CD4-positive, alpha-beta T cell treated with Interferon alpha-2 for 1 hour (primary cell): Measurements from ENCODE around the gene C15orf40.
"Not testable (repeated sequence)": the region's sequence is repeated elsewhere in the genome, so short reads cannot be mapped to it uniquely, and the experiment has no call there.

ENCODE experiments used
- DNase-seq, 2 donors: peaks; one replicate each; pipeline ENCODE4 v3.0.0-alpha.2; 2020 to 2022

The C15orf40 gene

GRCh38 chr15:82950746-82951370 lies 60.6 kb downstream of the C15orf40 start:
- no peak for DNase-seq

- DNase-seq, result no peak
Observed at GRCh38 chr15:82950295-82950694, 61.1 kb downstream of the C15orf40 start.

- DNase-seq, result no peak
Observed at GRCh38 chr15:82946155-82946701, 65.2 kb downstream of the C15orf40 start.

- DNase-seq, result no peak
Observed at GRCh38 chr15:82945326-82945725, 66.1 kb downstream of the C15orf40 start.

GRCh38 chr15:82944821-82945220 lies 66.6 kb downstream of the C15orf40 start:
- no peak for DNase-seq

GRCh38 chr15:82944056-82944455 lies 67.4 kb downstream of the C15orf40 start:
- no peak for DNase-seq

GRCh38 chr15:82943176-82943575 lies 68.3 kb downstream of the C15orf40 start:
- no peak for DNase-seq

- DNase-seq, result no peak
Observed at GRCh38 chr15:82942691-82943090, 68.7 kb downstream of the C15orf40 start.

GRCh38 chr15:82939678-82940077 lies 71.8 kb downstream of the C15orf40 start:
- not testable (repeated sequence) for DNase-seq
